Esophagus (tissue), 2 donors: ENCODE results near the gene AMT. TPM values are rescaled to one million over a fixed set of nuclear protein-coding genes. Genes with fewer than 3 reads are reported as not detected.
A peak's percentile ranks its signal among the peaks of the same experiment; 100 is the strongest.

Experiments
- H3K27ac ChIP-seq, 2 donors: one replicate each; pipeline ENCODE4 v1.5.1; 2013; ENCODE audit warnings: low read depth in 2 of 2, mild to moderate bottlenecking in 2 of 2, inconsistent platforms in 1 of 2, low read length in 1 of 2, moderate library complexity in 1 of 2
- H3K27me3 ChIP-seq, 2 donors: one replicate each; pipeline ENCODE4 v1.6.1; 2013; ENCODE audit warnings: low read length in 2 of 2, control low read depth in 1 of 2, mild to moderate bottlenecking in 1 of 2; ENCODE audit not compliant: insufficient read depth in 2 of 2, control insufficient read depth in 1 of 2
- H3K36me3 ChIP-seq, 2 donors: one replicate each; pipeline ENCODE4 v1.6.1; 2013; ENCODE audit warnings: low read length in 1 of 2; ENCODE audit not compliant: control insufficient read depth in 2 of 2, insufficient read depth in 2 of 2
- H3K4me1 ChIP-seq, 2 donors: one replicate each; pipeline ENCODE4 v1.6.1; 2013; ENCODE audit warnings: low read length in 1 of 2; ENCODE audit not compliant: control insufficient read depth in 2 of 2, insufficient read depth in 2 of 2
- H3K4me3 ChIP-seq, 2 donors: one replicate each; pipeline ENCODE4 v1.5.1; 2013; ENCODE audit warnings: low read length in 2 of 2, mild to moderate bottlenecking in 2 of 2, low read depth in 1 of 2, moderate library complexity in 1 of 2
- H3K9me3 ChIP-seq, 2 donors: one replicate each; pipeline ENCODE4 v1.6.1; 2013; ENCODE audit warnings: mild to moderate bottlenecking in 2 of 2, low read depth in 1 of 2, low read length in 1 of 2, moderate library complexity in 1 of 2; ENCODE audit not compliant: control insufficient read depth in 2 of 2, insufficient read depth in 1 of 2
- WGBS, 2 donors: extraction: QIAGEN DNeasy Blood & Tissue Kit; methylation state at CpG; one replicate each; pipeline ENCODE4 v1.1.7; 2013; 5-methylcytosine and 5-hydroxymethylcytosine counted together
- polyA plus RNA-seq, 2 donors: library from polyadenylated mRNA; stranded (reverse); fragments of 200-250 nt; gene quantifications; one replicate each; pipeline ENCODE4 v1.2.3, GENCODE V29; 2013
- donor health status: healthy with polysubstance abuse.
- donor health status: Bipolar disorder and iron deficiency.

The AMT gene
- polyA plus RNA-seq: 10 to 100 TPM in 1 of 2 donors, 1 to 10 TPM in 1; 3.4 to 14.2 TPM

- Histone ChIP-seq H3K27ac (peak within 1 kb of the TSS in 1 of 2 donors; percentile 50), H3K36me3 (peaks cover 0 to 7% of the 10 kb centered on the region in 2 donors), H3K27me3 (no peaks in the 10 kb centered on the region), H3K4me1 (peaks cover 13 to 23% of the 10 kb centered on the region in 2 donors), H3K9me3 (no peaks in the 10 kb centered on the region), H3K4me3 (peak within 1 kb of the TSS in 1 of 2 donors; percentile 3)
- 48 to 56% methylated on average over 25 of the region's 25 CpGs for WGBS, 2 donors
Observed at GRCh38 chr3:49422379-49423248, at the start of gene AMT. Gene AMT (minus strand): TSS chr3:49422473. CDS start chr3:49422450, 23 bp downstream.

- Histone ChIP-seq H3K36me3 (no peaks in the 10 kb centered on the region), H3K27ac (peak overlapping the region; percentile 99 to 100), H3K9me3 (no peaks in the 10 kb centered on the region), H3K4me3 (peak overlapping the region; percentile 80 to 86), H3K4me1 (peaks cover 5 to 6% of the 10 kb centered on the region in 2 donors), H3K27me3 (no peaks in the 10 kb centered on the region)
- WGBS, 2 donors: 3 to 4% methylated on average over 22 to 23 of the region's 23 CpGs
Observed at GRCh38 chr3:49470714-49471420, 48.6 kb upstream of the AMT start.

- Histone ChIP-seq H3K27ac (peak within 1 kb of the TSS; percentile 99 to 100), H3K27me3 (no peaks in the 10 kb centered on the region), H3K4me1 (peaks cover 5 to 6% of the 10 kb centered on the region in 2 donors), H3K36me3 (no peaks in the 10 kb centered on the region), H3K4me3 (peak within 1 kb of the TSS; percentile 80 to 86), H3K9me3 (no peaks in the 10 kb centered on the region)
- WGBS, 2 donors: 0 to 1% methylated on average over 71 to 108 of the region's 108 CpGs
Observed at GRCh38 chr3:49469936-49470713, 47.9 kb upstream of the AMT start, which contains the start of gene DAG1. Gene DAG1 (plus strand): TSS chr3:49470267. CDS start chr3:49510535, 40,268 bp downstream.

- peak overlapping the region; percentile 96 to 100 for H3K27ac ChIP-seq
- H3K4me1 ChIP-seq: peaks cover 5 to 6% of the 10 kb centered on the region in 2 donors
- H3K4me3 ChIP-seq: peak overlapping the region; percentile 52 to 80
- no peaks in the 10 kb centered on the region for H3K36me3 ChIP-seq
- no peaks in the 10 kb centered on the region for H3K9me3 ChIP-seq
- 9 to 16% methylated on average over 23 of the region's 23 CpGs for WGBS, 2 donors
- H3K27me3 ChIP-seq: no peaks in the 10 kb centered on the region
Observed at GRCh38 chr3:49469037-49469935, 47.0 kb upstream of the AMT start.

- Histone ChIP-seq H3K27ac (peak overlapping the region; percentile 5 to 72), H3K36me3 (no peaks in the 10 kb centered on the region), H3K9me3 (no peaks in the 10 kb centered on the region), H3K4me1 (peaks cover under 1 to 11% of the 10 kb centered on the region in 2 donors), H3K4me3 (no peak overlapping the region), H3K27me3 (no peaks in the 10 kb centered on the region)
- 75 to 85% methylated on average over 2 of the region's 2 CpGs for WGBS, 2 donors
Observed at GRCh38 chr3:49466085-49466484, 43.8 kb upstream of the AMT start.

GRCh38 chr3:49465270-49466034 lies 43.2 kb upstream of the AMT start:
- H3K27me3 ChIP-seq: no peaks in the 10 kb centered on the region
- no peaks in the 10 kb centered on the region for H3K36me3 ChIP-seq
- H3K27ac ChIP-seq: peak overlapping the region; percentile 5 to 72
- no peaks in the 10 kb centered on the region for H3K9me3 ChIP-seq
- 66 to 78% methylated on average over 18 of the region's 18 CpGs for WGBS, 2 donors
- no peak overlapping the region for H3K4me3 ChIP-seq
- peaks cover 3 to 14% of the 10 kb centered on the region in 2 donors for H3K4me1 ChIP-seq

- Histone ChIP-seq H3K4me3 (no peak overlapping the region), H3K9me3 (no peaks in the 10 kb centered on the region), H3K36me3 (no peaks in the 10 kb centered on the region), H3K4me1 (peaks cover 3 to 11% of the 10 kb centered on the region in 2 donors), H3K27me3 (no peaks in the 10 kb centered on the region), H3K27ac (no peak overlapping the region)
- 65 to 75% methylated on average over 3 of the region's 3 CpGs for WGBS, 2 donors
Observed at GRCh38 chr3:49462222-49462621, 39.9 kb upstream of the AMT start.

- Histone ChIP-seq H3K27ac (peak overlapping the region; percentile 11 to 30), H3K9me3 (no peaks in the 10 kb centered on the region), H3K36me3 (no peaks in the 10 kb centered on the region), H3K4me3 (no peak overlapping the region), H3K27me3 (no peaks in the 10 kb centered on the region), H3K4me1 (peaks cover 3 to 11% of the 10 kb centered on the region in 2 donors)
- WGBS, 2 donors: 23 to 31% methylated on average over 1 of the region's 1 CpG
Observed at GRCh38 chr3:49461443-49462171, 39.3 kb upstream of the AMT start.
